H9 (cell line): Measurements from ENCODE around the gene ARID4A. TPM values are rescaled to one million over a fixed set of nuclear protein-coding genes. Genes with fewer than 3 reads are reported as not detected.
A peak's percentile ranks its signal among the peaks of the same experiment; 100 is the strongest.

Experiments used
- DNase-seq: peaks from one replicate; pipeline ENCODE4 v3.0.0-alpha.2; 2017
- H2AFZ ChIP-seq: one replicate; pipeline ENCODE4 v1.6.1; 2013; ENCODE audit warnings: mild to moderate bottlenecking, low read length, control low read depth, moderate library complexity
- H2AK5ac ChIP-seq: 2 replicates; pipeline ENCODE4 v1.6.1; 2013; ENCODE audit warnings: low read length, control low read depth, mixed read lengths; ENCODE audit not compliant: insufficient read length
- H2BK120ac ChIP-seq: one replicate; pipeline ENCODE4 v1.6.1; 2013; ENCODE audit warnings: low read depth, mild to moderate bottlenecking, low read length, control low read depth, inconsistent platforms; ENCODE audit not compliant: poor library complexity, severe bottlenecking
- H2BK12ac ChIP-seq: 2 replicates; pipeline ENCODE4 v1.6.1; 2013; ENCODE audit warnings: low read length, control low read depth, mixed read lengths, low read depth; ENCODE audit not compliant: insufficient read length
- H2BK15ac ChIP-seq: 2 replicates; pipeline ENCODE4 v1.6.1; 2013; ENCODE audit warnings: low read depth, low read length, control low read depth
- H2BK20ac ChIP-seq: one replicate; pipeline ENCODE4 v1.6.1; 2013; ENCODE audit warnings: low read depth, mild to moderate bottlenecking, low read length, control low read depth, inconsistent platforms; ENCODE audit not compliant: poor library complexity, severe bottlenecking
- H2BK5ac ChIP-seq: 2 replicates; pipeline ENCODE4 v1.6.1; 2013; ENCODE audit warnings: low read length, control low read depth, mixed read lengths; ENCODE audit not compliant: insufficient read length
- H3K14ac ChIP-seq: 2 replicates; pipeline ENCODE4 v1.6.1; 2013; ENCODE audit warnings: low read length, control low read depth; ENCODE audit not compliant: insufficient read depth
- H3K18ac ChIP-seq: 2 replicates; pipeline ENCODE4 v1.6.1; 2013; ENCODE audit warnings: low read depth, mild to moderate bottlenecking, mixed read lengths, low read length, control low read depth; ENCODE audit not compliant: insufficient read length
- H3K23ac ChIP-seq: 2 replicates; pipeline ENCODE4 v1.6.1; 2013; ENCODE audit warnings: low read length, control low read depth, mixed read lengths, low read depth; ENCODE audit not compliant: insufficient read length
- H3K23me2 ChIP-seq: 2 replicates; pipeline ENCODE4 v1.6.1; 2013; ENCODE audit warnings: low read depth, mild to moderate bottlenecking, mixed read lengths, low read length, control low read depth; ENCODE audit not compliant: insufficient read length, poor library complexity, severe bottlenecking
- H3K27ac ChIP-seq: 2 replicates; pipeline ENCODE4 v1.5.1; 2013; ENCODE audit warnings: low read length, control low read depth, mixed read lengths, low read depth; ENCODE audit not compliant: insufficient read length
- H3K27me3 ChIP-seq: 2 replicates; pipeline ENCODE4 v1.6.1; 2013; ENCODE audit warnings: low read length, control low read depth, inconsistent platforms; ENCODE audit not compliant: insufficient read depth
- H3K4ac ChIP-seq: 2 replicates; pipeline ENCODE4 v1.6.1; 2013; ENCODE audit warnings: low read depth, mild to moderate bottlenecking, control low read depth, inconsistent platforms, low read length, moderate library complexity
- H3K4me1 ChIP-seq: 2 replicates; pipeline ENCODE4 v1.6.1; 2013; ENCODE audit warnings: low read length, control low read depth, inconsistent platforms; ENCODE audit not compliant: insufficient read depth
- H3K4me2 ChIP-seq: 2 replicates; pipeline ENCODE4 v1.6.1; 2013; ENCODE audit warnings: low read length, control low read depth, mixed read lengths; ENCODE audit not compliant: insufficient read length, insufficient read depth
- H3K56ac ChIP-seq: 2 replicates; pipeline ENCODE4 v1.6.1; 2013; ENCODE audit warnings: low read depth, mild to moderate bottlenecking, mixed read lengths, low read length, control low read depth; ENCODE audit not compliant: insufficient read length
- H3K79me1 ChIP-seq: 2 replicates; pipeline ENCODE4 v1.6.1; 2013; ENCODE audit warnings: low read depth, mild to moderate bottlenecking, moderate library complexity, low read length, control low read depth, inconsistent platforms; ENCODE audit not compliant: insufficient read depth, poor library complexity, severe bottlenecking
- H3K79me2 ChIP-seq: 2 replicates; pipeline ENCODE4 v1.6.1; 2013; ENCODE audit warnings: low read length, control low read depth, inconsistent platforms; ENCODE audit not compliant: insufficient read depth
- H3K9ac ChIP-seq: 2 replicates; pipeline ENCODE4 v1.6.1; 2013; ENCODE audit warnings: low read length, control low read depth, mixed read lengths; ENCODE audit not compliant: insufficient read length; ENCODE audit errors: extremely low read depth
- H3K9me3 ChIP-seq: one replicate; pipeline ENCODE4 v1.6.1; 2013; ENCODE audit warnings: low read depth, low read length, inconsistent platforms; ENCODE audit not compliant: control insufficient read depth
- H3T11ph ChIP-seq: one replicate; pipeline ENCODE4 v1.6.1; 2013; ENCODE audit warnings: mild to moderate bottlenecking, low read length, control low read depth, inconsistent platforms
- H4K20me1 ChIP-seq: one replicate; pipeline ENCODE4 v1.6.1; 2013; ENCODE audit not compliant: control insufficient read depth, insufficient read length, insufficient read depth
- H4K5ac ChIP-seq: 2 replicates; pipeline ENCODE4 v1.6.1; 2013; ENCODE audit warnings: low read depth, mild to moderate bottlenecking, mixed read lengths, low read length, control low read depth; ENCODE audit not compliant: insufficient read length
- H4K8ac ChIP-seq: replicated peaks from 2 replicates; pipeline ENCODE4 v1.6.1; 2013; ENCODE audit warnings: low read length, control low read depth, mixed read lengths, low read depth; ENCODE audit not compliant: insufficient read length
- H4K91ac ChIP-seq: 2 replicates; pipeline ENCODE4 v1.6.1; 2013; ENCODE audit warnings: low read depth, mild to moderate bottlenecking, moderate library complexity, mixed read lengths, low read length, control low read depth; ENCODE audit not compliant: insufficient read length
- H3K27ac Mint-ChIP-seq, 3 experiments: 2 replicates in 2 of 3; 3 replicates in 1 of 3; pipeline ENCODE4 v1.8.0; 2020 to 2021; ENCODE audit warnings: mixed read lengths in 3 of 3, mild to moderate bottlenecking in 1 of 3, moderate library complexity in 1 of 3
- H3K27me3 Mint-ChIP-seq: 2 replicates; pipeline ENCODE4 v1.8.0; 2021; ENCODE audit warnings: low read depth, mild to moderate bottlenecking, moderate library complexity, mixed read lengths
- H3K36me3 Mint-ChIP-seq, 3 experiments: 2 replicates in 2 of 3; 3 replicates in 1 of 3; pipeline ENCODE4 v1.8.0; 2020 to 2021; ENCODE audit warnings: low read depth in 3 of 3, mixed read lengths in 3 of 3; ENCODE audit not compliant: insufficient read depth in 1 of 3
- H3K4me1 Mint-ChIP-seq, 2 experiments: 2 replicates each; pipeline ENCODE4 v1.8.0; 2020; ENCODE audit warnings: mixed read lengths in 2 of 2
- H3K4me3 Mint-ChIP-seq, 2 experiments: 2 replicates in 1 of 2; 3 replicates in 1 of 2; pipeline ENCODE4 v1.8.0; 2020 to 2021; ENCODE audit warnings: mild to moderate bottlenecking in 2 of 2, mixed read lengths in 2 of 2, moderate library complexity in 1 of 2
- H3K9me3 Mint-ChIP-seq, 2 experiments: 2 replicates in 1 of 2; 3 replicates in 1 of 2; pipeline ENCODE4 v1.8.0; 2020; ENCODE audit warnings: mild to moderate bottlenecking in 2 of 2, mixed read lengths in 2 of 2, moderate library complexity in 1 of 2
- WGBS: extraction: QIAGEN DNeasy Blood & Tissue Kit; methylation state at CpG from one replicate; pipeline ENCODE4 v1.1.7; 2013; ENCODE audit warnings: missing lambda C conversion rate, low lambda C conversion rate, mixed read lengths; ENCODE audit not compliant: insufficient read length; ENCODE audit errors: extremely low coverage; 5-methylcytosine and 5-hydroxymethylcytosine counted together
- total RNA-seq: library from RNA; stranded (reverse); gene quantifications from 2 replicates; pipeline ENCODE4 v1.2.1, GENCODE V29; 2021
- TF ChIP-seq, protein P1 (sequence below): fragments of 200-600 bp; sonication (generic); conservative IDR thresholded peaks from 3 replicates; pipeline ENCODE4 v1.8.0; 2021; ENCODE audit warnings: antibody characterized with exemption, mild to moderate bottlenecking

Gene ARID4A
- total RNA-seq, 1 experiment from 2014 or later = 13.2 TPM

DNA sequence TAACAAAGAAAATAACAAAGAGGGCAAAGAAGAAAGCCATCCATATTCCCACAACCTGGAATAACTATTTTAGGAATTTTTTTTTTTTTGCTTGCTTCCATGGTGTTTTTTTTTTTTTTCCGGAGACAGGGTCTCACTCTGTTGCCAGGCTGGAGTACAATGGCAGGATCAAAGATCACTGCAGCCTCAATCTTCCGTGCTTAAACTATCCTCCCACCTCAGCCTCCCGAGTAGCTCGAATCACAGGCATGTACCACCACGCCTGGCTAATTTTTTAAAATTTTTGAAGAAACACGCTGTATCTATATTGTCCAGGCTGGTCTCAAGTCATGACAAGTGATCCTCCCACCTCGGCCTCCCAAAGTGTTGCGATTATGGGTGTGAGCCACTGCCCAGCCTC lies 20.2 kb upstream of the ARID4A start:
- no peak overlapping the region for H3K18ac ChIP-seq
- peaks cover 11 to 58% (median 45%) of the 10 kb centered on the region in 3 experiments; a peak in 6 of 7 replicates for H3K36me3 Mint-ChIP-seq
- H4K91ac ChIP-seq = no peak overlapping the region
- WGBS = no CpG with 5 or more reads among the region's 8 CpGs
- no peaks in the 10 kb centered on the region for H3K27me3 ChIP-seq
- H3K23me2 ChIP-seq = no peaks in the 10 kb centered on the region
- H2BK5ac ChIP-seq = no peak overlapping the region
- H4K8ac ChIP-seq = no peak overlapping the region
- H2AK5ac ChIP-seq = no peak overlapping the region
- no peaks in the 10 kb centered on the region for H3K9me3 Mint-ChIP-seq
- H3K27ac ChIP-seq = no peak overlapping the region
- H3K79me2 ChIP-seq = 0 out of 2 replicates have a peak, but pooled peaks cover 2% of the 10 kb centered on the region
- H3K79me1 ChIP-seq = peaks cover 9% of the 10 kb centered on the region
- H4K5ac ChIP-seq = no peak overlapping the region
- TF ChIP-seq, protein P1, sequence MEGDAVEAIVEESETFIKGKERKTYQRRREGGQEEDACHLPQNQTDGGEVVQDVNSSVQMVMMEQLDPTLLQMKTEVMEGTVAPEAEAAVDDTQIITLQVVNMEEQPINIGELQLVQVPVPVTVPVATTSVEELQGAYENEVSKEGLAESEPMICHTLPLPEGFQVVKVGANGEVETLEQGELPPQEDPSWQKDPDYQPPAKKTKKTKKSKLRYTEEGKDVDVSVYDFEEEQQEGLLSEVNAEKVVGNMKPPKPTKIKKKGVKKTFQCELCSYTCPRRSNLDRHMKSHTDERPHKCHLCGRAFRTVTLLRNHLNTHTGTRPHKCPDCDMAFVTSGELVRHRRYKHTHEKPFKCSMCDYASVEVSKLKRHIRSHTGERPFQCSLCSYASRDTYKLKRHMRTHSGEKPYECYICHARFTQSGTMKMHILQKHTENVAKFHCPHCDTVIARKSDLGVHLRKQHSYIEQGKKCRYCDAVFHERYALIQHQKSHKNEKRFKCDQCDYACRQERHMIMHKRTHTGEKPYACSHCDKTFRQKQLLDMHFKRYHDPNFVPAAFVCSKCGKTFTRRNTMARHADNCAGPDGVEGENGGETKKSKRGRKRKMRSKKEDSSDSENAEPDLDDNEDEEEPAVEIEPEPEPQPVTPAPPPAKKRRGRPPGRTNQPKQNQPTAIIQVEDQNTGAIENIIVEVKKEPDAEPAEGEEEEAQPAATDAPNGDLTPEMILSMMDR = no peak
- no peak overlapping the region for H3K9ac ChIP-seq
- no peak overlapping the region for H3K4me2 ChIP-seq
- no peaks in the 10 kb centered on the region for H4K20me1 ChIP-seq
- H3T11ph ChIP-seq = no peak overlapping the region
- no peak overlapping the region for H3K23ac ChIP-seq
- H2BK20ac ChIP-seq = no peak overlapping the region
- no peak overlapping the region for H2BK120ac ChIP-seq
- no peak overlapping the region for H3K4me3 Mint-ChIP-seq
- no peak overlapping the region for H3K56ac ChIP-seq
- H3K14ac ChIP-seq = no peak overlapping the region
- H2BK12ac ChIP-seq = no peak overlapping the region
- no peak for DNase-seq
- H3K27ac Mint-ChIP-seq = 0 out of 7 replicates have a peak overlapping the region, but pooled peaks of 2 of the 3 experiments have one; percentile 44 to 57
- H3K4me1 ChIP-seq = no peaks in the 10 kb centered on the region
- H2BK15ac ChIP-seq = no peak overlapping the region
- H3K4ac ChIP-seq = no peak overlapping the region
- no peak overlapping the region for H2AFZ ChIP-seq
- no peaks in the 10 kb centered on the region for H3K27me3 Mint-ChIP-seq
- no peaks in the 10 kb centered on the region for H3K9me3 ChIP-seq
- H3K4me1 Mint-ChIP-seq = no peaks in the 10 kb centered on the region
